HCT116 (cell line): Measurements from ENCODE around the gene TOR2A. TPM values are rescaled to one million over a fixed set of nuclear protein-coding genes. Genes with fewer than 3 reads are reported as not detected.

Experiments used
- ATAC-seq: fragments of 200-7000 bp; cut with Tn5 transposase; 2 replicates; pipeline ENCODE4 v1.9.1; 2020; ENCODE audit warnings: mild to moderate bottlenecking, moderate library complexity
- BruUV-seq: library from RNA; stranded (reverse); fragments of 400-500 nt; replicated peaks from 2 replicates; lab custom pipeline; 2021; lab: Mats Ljungman, UMichigan
- CTCF ChIA-PET: fragments of 300-600 bp; sonication (Branson Sonifier 250); formaldehyde crosslinking; loops from one replicate; lab custom pipeline; 2021; ENCODE audit warnings: antibody characterized with exemption; lab: Charles Lee
- POLR2A ChIA-PET: fragments of 300-600, 350-600 bp; sonication (Branson Sonifier 250); formaldehyde crosslinking; loops from one replicate; lab custom pipeline; 2021; ENCODE audit warnings: antibody characterized with exemption; lab: Charles Lee
- RAD21 ChIA-PET, 2 experiments: fragments of 300-600 bp; sonication (Branson Sonifier 250); formaldehyde crosslinking; loops; one replicate each; lab custom pipeline; 2023; ENCODE audit warnings: low total read pairs in 2 of 2; ENCODE audit not compliant: uncharacterized antibody in 2 of 2, unreplicated experiment in 2 of 2, low non-redundant PET in 1 of 2; lab: Charles Lee
- DNase-seq: peaks from one replicate; pipeline ENCODE4 v3.0.0-alpha.2; 2010; ENCODE audit warnings: low read depth, low spot score
- H2AFZ ChIP-seq: fragments of 200-600 bp; shearing (Covaris generic), sonication (generic); 2 replicates; pipeline ENCODE4 v1.6.1; 2017; ENCODE audit warnings: low read depth, mixed run types, mixed read lengths, antibody characterized with exemption, low read length; ENCODE audit not compliant: poor library complexity, severe bottlenecking
- H3K27ac ChIP-seq: 2 replicates; pipeline ENCODE4 v1.5.1; 2012; ENCODE audit warnings: low read depth, low read length
- H3K27me3 ChIP-seq: fragments of 200-600 bp; sonication (generic); 2 replicates; pipeline ENCODE4 v1.6.1; 2016; ENCODE audit warnings: mixed run types, low read length, mixed read lengths; ENCODE audit not compliant: insufficient read depth
- H3K36me3 ChIP-seq, 2 experiments: fragments of 200-500 bp in 1 of 2; fragments of 200-600 bp in 1 of 2; sonication (Bioruptor generic) in 1 of 2; sonication (generic) in 1 of 2; 2 replicates each; pipeline versions ENCODE4 v1.5.1 to v1.6.1; 2014 to 2016; ENCODE audit warnings: low read length in 2 of 2, inconsistent platforms in 1 of 2, mixed read lengths in 1 of 2, mixed run types in 1 of 2; ENCODE audit not compliant: insufficient read depth in 2 of 2, control insufficient read depth in 1 of 2
- H3K4me1 ChIP-seq, 2 experiments: fragments of 200-600 bp in 1 of 2; sonication (generic) in 1 of 2; 2 replicates each; pipeline versions ENCODE4 v1.5.1 to v1.6.1; 2012 to 2017; ENCODE audit warnings: low read length in 2 of 2, inconsistent platforms in 1 of 2, mild to moderate bottlenecking in 1 of 2, mixed read lengths in 1 of 2, mixed run types in 1 of 2, moderate library complexity in 1 of 2; ENCODE audit not compliant: insufficient read depth in 2 of 2, control insufficient read depth in 1 of 2
- H3K4me2 ChIP-seq: fragments of 200-600 bp; sonication (generic); 2 replicates; pipeline ENCODE4 v1.6.1; 2017; ENCODE audit warnings: mixed run types, low read length, mixed read lengths
- H3K4me3 ChIP-seq, 2 experiments: fragments of 200-600 bp in 1 of 2; sonication (generic) in 1 of 2; replicated peaks in 1 of 2; 2 replicates each; pipeline ENCODE4 v1.5.1; 2011 to 2016; ENCODE audit warnings: low read length in 2 of 2, control low read depth in 1 of 2, low read depth in 1 of 2, mild to moderate bottlenecking in 1 of 2, mixed read lengths in 1 of 2, mixed run types in 1 of 2
- H3K79me2 ChIP-seq: fragments of 200-600 bp; sonication (generic); 2 replicates; pipeline ENCODE4 v1.6.1; 2017; ENCODE audit warnings: mild to moderate bottlenecking, mixed run types, low read length, moderate library complexity, mixed read lengths; ENCODE audit not compliant: insufficient read depth
- H3K9ac ChIP-seq: fragments of 200-600 bp; sonication (generic); 2 replicates; pipeline ENCODE4 v1.6.1; 2016; ENCODE audit warnings: low read length, mixed read lengths
- H3K9me2 ChIP-seq: fragments of 200-600 bp; sonication (generic), shearing (Covaris generic); 2 replicates; pipeline ENCODE4 v1.6.1; 2017; ENCODE audit warnings: mixed run types, mild to moderate bottlenecking, moderate library complexity; ENCODE audit not compliant: insufficient read depth
- H3K9me3 ChIP-seq, 2 experiments: fragments of 200-500 bp in 1 of 2; fragments of 200-600 bp in 1 of 2; sonication (Bioruptor generic) in 1 of 2; sonication (generic) in 1 of 2; 2 replicates each; pipeline ENCODE4 v1.6.1; 2014 to 2017; ENCODE audit warnings: low read length in 2 of 2, mixed read lengths in 2 of 2, inconsistent platforms in 1 of 2, low read depth in 1 of 2, mild to moderate bottlenecking in 1 of 2, mixed run types in 1 of 2, moderate library complexity in 1 of 2; ENCODE audit not compliant: control insufficient read depth in 1 of 2, insufficient read depth in 1 of 2
- H4K20me1 ChIP-seq: fragments of 200-600 bp; sonication (generic), shearing (Covaris generic); 2 replicates; pipeline ENCODE4 v1.6.1; 2017; ENCODE audit warnings: mixed run types, mild to moderate bottlenecking, moderate library complexity; ENCODE audit not compliant: insufficient read depth
- CEBPB ChIP-seq: IDR thresholded peaks from 2 replicates; pipeline ENCODE4 v1.6.1; 2012; ENCODE audit warnings: low read depth
- ELF1 ChIP-seq: IDR thresholded peaks from 2 replicates; pipeline ENCODE4 v1.6.1; 2012; ENCODE audit warnings: low read depth, borderline replicate concordance
- EZH2 ChIP-seq: fragments of 200-600 bp; sonication (generic); IDR thresholded peaks from 2 replicates; pipeline ENCODE4 v1.6.1; 2017; ENCODE audit warnings: antibody characterized with exemption, mixed run types
- FOSL1 ChIP-seq: IDR thresholded peaks from 2 replicates; pipeline ENCODE4 v1.6.1; 2012; ENCODE audit warnings: low read depth
- POLR2A ChIP-seq: IDR thresholded peaks from 2 replicates; pipeline ENCODE4 v1.7.0; 2011; ENCODE audit warnings: borderline replicate concordance; ENCODE audit not compliant: insufficient read depth, insufficient read length; ENCODE audit errors: extremely low read depth
- RAD21 ChIP-seq: IDR thresholded peaks from 2 replicates; pipeline ENCODE4 v1.6.1; 2012; ENCODE audit warnings: low read depth, mild to moderate bottlenecking
- SIN3A ChIP-seq: IDR thresholded peaks from 2 replicates; pipeline ENCODE4 v1.6.1; 2012; ENCODE audit warnings: low read depth
- SRF ChIP-seq: IDR thresholded peaks from 2 replicates; pipeline ENCODE4 v1.6.1; 2012; ENCODE audit warnings: low read depth
- TCF7L2 ChIP-seq: IDR thresholded peaks from 2 replicates; pipeline ENCODE4 v1.7.0; 2011; ENCODE audit warnings: borderline replicate concordance, inconsistent platforms; ENCODE audit not compliant: insufficient read depth, insufficient read length; ENCODE audit errors: extremely low read depth
- ZFX ChIP-seq: fragments of 450-650 bp; IDR thresholded peaks from 2 replicates; pipeline ENCODE4 v1.6.1; 2017
- intact Hi-C: fragments of 100-400 bp; cut with micrococcal nuclease; formaldehyde crosslinking; loops from 2 replicates; pipeline ENCODE4 v1.10.0; 2022
- total RNA-seq: library from RNA; stranded (reverse); gene quantifications from one replicate; pipeline ENCODE4 v1.2.1, GENCODE V29; 2021; ENCODE audit not compliant: unreplicated experiment
- TF ChIP-seq, protein P1 (sequence below), 3 experiments: fragments of 200-600 bp in 1 of 3; sonication (generic) in 1 of 3; IDR thresholded peaks in 2 of 3; conservative IDR thresholded peaks in 1 of 3; 2 replicates each; pipeline ENCODE4 v1.5.1; 2012 to 2017; ENCODE audit warnings: low read depth in 2 of 3, low read length in 2 of 3, antibody characterized with exemption in 1 of 3, borderline replicate concordance in 1 of 3, control low read depth in 1 of 3, mild to moderate bottlenecking in 1 of 3, mixed read lengths in 1 of 3, mixed run types in 1 of 3, moderate library complexity in 1 of 3; ENCODE audit not compliant: insufficient read depth in 1 of 3
- TF ChIP-seq, protein P2 (sequence below): IDR thresholded peaks from 2 replicates; pipeline ENCODE4 v1.6.1; 2012; ENCODE audit warnings: low read depth

TOR2A gene
- total RNA-seq, 1 experiment from 2014 or later, result 12.0 TPM

- TF ChIP-seq SIN3A, result no peak
- no peak for TF ChIP-seq ZFX
- TF ChIP-seq EZH2, result no peak
- no peak for TF ChIP-seq FOSL1
- TF ChIP-seq ELF1, result no peak
- TF ChIP-seq TCF7L2, result no peak
- no peak for TF ChIP-seq POLR2A
- TF ChIP-seq, protein P1, sequence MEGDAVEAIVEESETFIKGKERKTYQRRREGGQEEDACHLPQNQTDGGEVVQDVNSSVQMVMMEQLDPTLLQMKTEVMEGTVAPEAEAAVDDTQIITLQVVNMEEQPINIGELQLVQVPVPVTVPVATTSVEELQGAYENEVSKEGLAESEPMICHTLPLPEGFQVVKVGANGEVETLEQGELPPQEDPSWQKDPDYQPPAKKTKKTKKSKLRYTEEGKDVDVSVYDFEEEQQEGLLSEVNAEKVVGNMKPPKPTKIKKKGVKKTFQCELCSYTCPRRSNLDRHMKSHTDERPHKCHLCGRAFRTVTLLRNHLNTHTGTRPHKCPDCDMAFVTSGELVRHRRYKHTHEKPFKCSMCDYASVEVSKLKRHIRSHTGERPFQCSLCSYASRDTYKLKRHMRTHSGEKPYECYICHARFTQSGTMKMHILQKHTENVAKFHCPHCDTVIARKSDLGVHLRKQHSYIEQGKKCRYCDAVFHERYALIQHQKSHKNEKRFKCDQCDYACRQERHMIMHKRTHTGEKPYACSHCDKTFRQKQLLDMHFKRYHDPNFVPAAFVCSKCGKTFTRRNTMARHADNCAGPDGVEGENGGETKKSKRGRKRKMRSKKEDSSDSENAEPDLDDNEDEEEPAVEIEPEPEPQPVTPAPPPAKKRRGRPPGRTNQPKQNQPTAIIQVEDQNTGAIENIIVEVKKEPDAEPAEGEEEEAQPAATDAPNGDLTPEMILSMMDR (IDR thresholded peaks at IDR 0.05 in 2 of 3, conservative IDR thresholded peaks at IDR 0.05 in 1 of 3; ENCODE audit: borderline replicate concordance in 1 of 3, insufficient read depth in 1 of 3, low read depth in 2 of 3, low read length in 2 of 3), result no peak
- TF ChIP-seq, protein P2, sequence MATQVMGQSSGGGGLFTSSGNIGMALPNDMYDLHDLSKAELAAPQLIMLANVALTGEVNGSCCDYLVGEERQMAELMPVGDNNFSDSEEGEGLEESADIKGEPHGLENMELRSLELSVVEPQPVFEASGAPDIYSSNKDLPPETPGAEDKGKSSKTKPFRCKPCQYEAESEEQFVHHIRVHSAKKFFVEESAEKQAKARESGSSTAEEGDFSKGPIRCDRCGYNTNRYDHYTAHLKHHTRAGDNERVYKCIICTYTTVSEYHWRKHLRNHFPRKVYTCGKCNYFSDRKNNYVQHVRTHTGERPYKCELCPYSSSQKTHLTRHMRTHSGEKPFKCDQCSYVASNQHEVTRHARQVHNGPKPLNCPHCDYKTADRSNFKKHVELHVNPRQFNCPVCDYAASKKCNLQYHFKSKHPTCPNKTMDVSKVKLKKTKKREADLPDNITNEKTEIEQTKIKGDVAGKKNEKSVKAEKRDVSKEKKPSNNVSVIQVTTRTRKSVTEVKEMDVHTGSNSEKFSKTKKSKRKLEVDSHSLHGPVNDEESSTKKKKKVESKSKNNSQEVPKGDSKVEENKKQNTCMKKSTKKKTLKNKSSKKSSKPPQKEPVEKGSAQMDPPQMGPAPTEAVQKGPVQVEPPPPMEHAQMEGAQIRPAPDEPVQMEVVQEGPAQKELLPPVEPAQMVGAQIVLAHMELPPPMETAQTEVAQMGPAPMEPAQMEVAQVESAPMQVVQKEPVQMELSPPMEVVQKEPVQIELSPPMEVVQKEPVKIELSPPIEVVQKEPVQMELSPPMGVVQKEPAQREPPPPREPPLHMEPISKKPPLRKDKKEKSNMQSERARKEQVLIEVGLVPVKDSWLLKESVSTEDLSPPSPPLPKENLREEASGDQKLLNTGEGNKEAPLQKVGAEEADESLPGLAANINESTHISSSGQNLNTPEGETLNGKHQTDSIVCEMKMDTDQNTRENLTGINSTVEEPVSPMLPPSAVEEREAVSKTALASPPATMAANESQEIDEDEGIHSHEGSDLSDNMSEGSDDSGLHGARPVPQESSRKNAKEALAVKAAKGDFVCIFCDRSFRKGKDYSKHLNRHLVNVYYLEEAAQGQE, result no peak
- TF ChIP-seq SRF, result no peak
- no peak for TF ChIP-seq RAD21
- no peak for TF ChIP-seq CEBPB
- TF ChIP-seq, all 23 proteins: peak for 0
- Histone ChIP-seq H3K27ac (peak overlapping the region; percentile 87), H3K9ac (peak overlapping the region; percentile 67), H3K27me3 (no peaks in the 10 kb centered on the region), H3K4me2 (peak overlapping the region; percentile 96), H3K4me1 (peaks cover 4 to 17% of the 10 kb centered on the region in 2 experiments), H3K9me2 (no peaks in the 10 kb centered on the region), H3K36me3 (no peaks in the 10 kb centered on the region), H3K79me2 (no peaks in the 10 kb centered on the region), H3K9me3 (no peaks in the 10 kb centered on the region), H2AFZ (no peak overlapping the region), H4K20me1 (no peaks in the 10 kb centered on the region), H3K4me3 (peak overlapping the region; percentile 58 to 72)
- ChIA-PET CTCF (interaction anchor here (0.8 to 2.3 kb wide), 51 partner anchors 9 to 510 kb away, joined by 3 to 46 read pairs (median 5); partner anchors contain the start of genes CDK9, CFAP157, PIP5KL1 and PTRH1), RAD21 (interaction anchor here (0.8 to 1.6 kb wide), 17 partner anchors 9 to 187 kb away, joined by 3 to 10 read pairs (median 4); partner anchors contain the start of genes CDK9 (in 2 of the 2), CFAP157 (in 1 of the 2), PTRH1 (in 1 of the 2) and ST6GALNAC4 (in 1 of the 2)), POLR2A (interaction anchor here (0.7 to 1.5 kb wide), 10 partner anchors 11 to 187 kb away, joined by 3 to 10 read pairs (median 4); partner anchors contain the start of genes PTRH1 and TTC16)
- no peak for ATAC-seq
- DNase-seq, result no peak
- no TSS peak for BruUV-seq
- intact Hi-C loops, result loop anchor here (1.0 kb wide), 2 partner anchors 27 to 144 kb away; no protein-coding TSS in a partner anchor
Measured at GRCh38 chr9:127734247-127734746, 797 bp downstream of the TOR2A start.
